Keratinocyte (primary cell): Measurements from ENCODE around the gene TEX29. TPM values are rescaled to one million over a fixed set of nuclear protein-coding genes. Genes with fewer than 3 reads are reported as not detected.

ENCODE experiments used
- DNase-seq: peaks from one replicate; pipeline ENCODE4 v3.0.0-alpha.2; 2011; ENCODE audit warnings: low read depth, missing footprints, low spot score
- FAIRE-seq: peaks from 2 replicates; lab custom pipeline; 2011; peaks lifted over from hg19 to GRCh38; lab: Jason Lieb, UNC
- H2AFZ ChIP-seq: 2 replicates; pipeline ENCODE4 v1.6.0; 2012; ENCODE audit warnings: low read length, control low read depth, inconsistent platforms; ENCODE audit not compliant: control insufficient read depth
- H3K27ac ChIP-seq: 2 replicates; pipeline ENCODE4 v1.5.1; 2011; ENCODE audit warnings: low read length; ENCODE audit not compliant: control insufficient read depth, insufficient read depth
- H3K27me3 ChIP-seq: 3 replicates; pipeline ENCODE4 v1.6.0; 2011; ENCODE audit warnings: low read length; ENCODE audit not compliant: control insufficient read depth, insufficient read depth; ENCODE audit errors: extremely low read depth
- H3K36me3 ChIP-seq, 2 experiments: 2 replicates in 1 of 2; 3 replicates in 1 of 2; pipeline ENCODE4 v1.5.1; 2011; ENCODE audit warnings: low read length in 2 of 2, mild to moderate bottlenecking in 1 of 2; ENCODE audit not compliant: control insufficient read depth in 2 of 2, insufficient read depth in 2 of 2; ENCODE audit errors: extremely low read depth in 1 of 2
- H3K4me1 ChIP-seq: 3 replicates; pipeline ENCODE4 v1.5.1; 2011; ENCODE audit warnings: low read length; ENCODE audit not compliant: control insufficient read depth, insufficient read depth; ENCODE audit errors: extremely low read depth
- H3K4me2 ChIP-seq: 3 replicates; pipeline ENCODE4 v1.6.0; 2011; ENCODE audit warnings: low read depth, low read length; ENCODE audit not compliant: control insufficient read depth, insufficient read depth; ENCODE audit errors: extremely low read depth
- H3K4me3 ChIP-seq, 3 experiments: fragments of 200-600 bp in 1 of 3; sonication (generic) in 1 of 3; 2 replicates in 2 of 3; 3 replicates in 1 of 3; pipeline ENCODE4 v1.5.1; 2011 to 2016; ENCODE audit warnings: low read length in 3 of 3, mild to moderate bottlenecking in 3 of 3, control low read depth in 2 of 3, inconsistent platforms in 1 of 3, low read depth in 1 of 3, mixed read lengths in 1 of 3, mixed run types in 1 of 3, moderate library complexity in 1 of 3; ENCODE audit not compliant: control insufficient read depth in 2 of 3, insufficient read depth in 2 of 3; ENCODE audit errors: extremely low read depth in 1 of 3
- H3K79me2 ChIP-seq: 2 replicates; pipeline ENCODE4 v1.6.0; 2012; ENCODE audit warnings: low read length; ENCODE audit not compliant: control insufficient read depth, insufficient read depth
- H3K9ac ChIP-seq: 3 replicates; pipeline ENCODE4 v1.6.0; 2011; ENCODE audit warnings: low read length; ENCODE audit not compliant: control insufficient read depth, insufficient read depth; ENCODE audit errors: extremely low read depth
- H3K9me1 ChIP-seq: 3 replicates; pipeline ENCODE4 v1.6.0; 2011; ENCODE audit warnings: low read length; ENCODE audit not compliant: control insufficient read depth, insufficient read depth; ENCODE audit errors: extremely low read depth
- H3K9me3 ChIP-seq: 2 replicates; pipeline ENCODE4 v1.5.1; 2012; ENCODE audit warnings: low read depth, low read length; ENCODE audit not compliant: control insufficient read depth
- H4K20me1 ChIP-seq: 3 replicates; pipeline ENCODE4 v1.6.0; 2011; ENCODE audit warnings: low read length; ENCODE audit not compliant: control insufficient read depth, insufficient read depth; ENCODE audit errors: extremely low read depth
- EZH2 ChIP-seq: IDR thresholded peaks from one replicate; pipeline ENCODE4 v1.6.1; 2012; ENCODE audit warnings: inconsistent platforms, mild to moderate bottlenecking, low read length, moderate library complexity
- dilution Hi-C: fragments of 300-500 bp; cut with MboI; formaldehyde crosslinking; loops from one replicate; pipeline ENCODE4 v1.7.0; 2020; ENCODE audit warnings: low sequenced_read_pairs; ENCODE audit not compliant: extremely low pct_ligation_motif_present
- polyA plus RNA-seq, 5 experiments: library from polyadenylated mRNA; depleted of rRNA in 3 of 5; stranded (reverse) in 3 of 5; stranded (forward) in 1 of 5; unstranded in 1 of 5; fragments of >200 nt; gene quantifications; 1 replicate in 1 of 5; 2 replicates in 3 of 5; 3 replicates in 1 of 5; pipeline versions ENCODE4 v1.2.1 to v1.2.3, GENCODE V29; 2011 to 2012; ENCODE audit warnings: missing spikeins in 2 of 5, low read depth in 1 of 5, low replicate concordance in 1 of 5
- TF ChIP-seq, protein P1 (sequence below), 3 experiments: IDR thresholded peaks in 1 of 3; conservative IDR thresholded peaks in 1 of 3; optimal IDR thresholded peaks in 1 of 3; 2 replicates in 2 of 3; 3 replicates in 1 of 3; pipeline versions ENCODE3 to v1.5.1; 2011; ENCODE audit warnings: low read length in 3 of 3, mild to moderate bottlenecking in 3 of 3, moderate library complexity in 2 of 3, control low read depth in 1 of 3, inconsistent platforms in 1 of 3; ENCODE audit not compliant: insufficient read depth in 2 of 3; ENCODE audit errors: extremely low read depth in 1 of 3

The TEX29 gene
- polyA plus RNA-seq, 1 donor (not counting 4 experiments of a cell fraction or from before 2014, with no cell fraction given) = 0.18 TPM

DNA sequence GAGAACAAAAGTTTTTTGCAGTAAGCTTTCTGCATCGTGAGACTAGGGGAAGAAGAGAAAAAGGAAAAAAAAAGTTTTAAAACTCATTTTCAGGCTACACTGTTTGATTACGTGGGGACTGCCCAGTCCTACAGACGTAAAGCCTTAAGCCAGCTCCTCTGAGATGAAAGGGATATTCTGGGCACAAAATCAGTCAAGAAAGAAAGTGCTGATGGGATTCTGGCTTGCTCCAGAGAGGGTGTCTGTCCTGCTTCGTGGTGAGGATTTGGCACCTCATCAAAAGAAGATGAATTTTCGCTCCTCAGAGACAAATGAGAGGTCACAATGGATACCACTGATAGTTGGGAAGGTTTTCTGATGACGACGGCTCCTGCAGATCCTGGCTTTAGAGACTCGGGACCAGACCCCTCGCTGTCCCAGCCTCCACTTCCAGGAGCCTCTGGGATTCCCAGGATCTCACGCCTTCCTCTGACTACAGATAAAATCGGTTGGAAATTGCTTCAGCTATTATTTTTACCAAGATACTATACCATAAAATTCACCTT, 9.7 kb downstream of the TEX29 start:
- dilution Hi-C loops = no loop called here
- Histone ChIP-seq H3K36me3 (no peaks in the 10 kb centered on the region), H3K4me2 (no peak overlapping the region), H3K27ac (no peak overlapping the region), H3K4me1 (no peaks in the 10 kb centered on the region), H3K9me3 (no peaks in the 10 kb centered on the region), H4K20me1 (no peaks in the 10 kb centered on the region), H3K27me3 (no peaks in the 10 kb centered on the region), H3K9ac (no peak overlapping the region), H2AFZ (no peak overlapping the region), H3K4me3 (no peak overlapping the region), H3K79me2 (no peaks in the 10 kb centered on the region), H3K9me1 (no peaks in the 10 kb centered on the region)
- no peak for TF ChIP-seq EZH2
- TF ChIP-seq, protein P1, sequence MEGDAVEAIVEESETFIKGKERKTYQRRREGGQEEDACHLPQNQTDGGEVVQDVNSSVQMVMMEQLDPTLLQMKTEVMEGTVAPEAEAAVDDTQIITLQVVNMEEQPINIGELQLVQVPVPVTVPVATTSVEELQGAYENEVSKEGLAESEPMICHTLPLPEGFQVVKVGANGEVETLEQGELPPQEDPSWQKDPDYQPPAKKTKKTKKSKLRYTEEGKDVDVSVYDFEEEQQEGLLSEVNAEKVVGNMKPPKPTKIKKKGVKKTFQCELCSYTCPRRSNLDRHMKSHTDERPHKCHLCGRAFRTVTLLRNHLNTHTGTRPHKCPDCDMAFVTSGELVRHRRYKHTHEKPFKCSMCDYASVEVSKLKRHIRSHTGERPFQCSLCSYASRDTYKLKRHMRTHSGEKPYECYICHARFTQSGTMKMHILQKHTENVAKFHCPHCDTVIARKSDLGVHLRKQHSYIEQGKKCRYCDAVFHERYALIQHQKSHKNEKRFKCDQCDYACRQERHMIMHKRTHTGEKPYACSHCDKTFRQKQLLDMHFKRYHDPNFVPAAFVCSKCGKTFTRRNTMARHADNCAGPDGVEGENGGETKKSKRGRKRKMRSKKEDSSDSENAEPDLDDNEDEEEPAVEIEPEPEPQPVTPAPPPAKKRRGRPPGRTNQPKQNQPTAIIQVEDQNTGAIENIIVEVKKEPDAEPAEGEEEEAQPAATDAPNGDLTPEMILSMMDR (optimal IDR thresholded peaks at IDR 0.05 in 1 of 3, IDR thresholded peaks at IDR 0.05 in 1 of 3, conservative IDR thresholded peaks at IDR 0.05 in 1 of 3; ENCODE audit: extremely low read depth in 1 of 3, insufficient read depth in 2 of 3, low read length in 3 of 3) = no peak
- FAIRE-seq (no peak), DNase-seq (no peak)

DNA sequence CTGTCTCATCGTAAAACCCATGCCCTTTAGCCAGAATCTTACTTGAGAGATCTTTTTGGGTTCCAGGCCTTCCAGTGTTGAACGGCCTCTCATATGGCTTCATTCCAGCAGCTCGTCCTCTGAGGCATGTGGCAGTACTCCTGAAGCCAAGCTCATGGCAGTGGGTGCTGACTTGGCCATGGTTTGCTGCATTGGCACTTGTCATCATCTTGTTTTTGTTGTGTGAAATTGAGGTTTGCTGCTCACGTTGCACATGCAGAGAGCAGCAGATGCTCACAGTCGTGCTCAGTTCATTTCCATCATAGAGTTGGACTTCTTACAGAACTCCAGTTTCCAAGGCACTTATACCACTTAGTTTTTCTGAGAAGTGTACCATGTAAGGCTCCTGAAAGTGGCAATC, 14.9 kb downstream of the TEX29 start:
- H3K4me1 ChIP-seq = no peaks in the 10 kb centered on the region
- no peaks in the 10 kb centered on the region for H3K79me2 ChIP-seq
- no peaks in the 10 kb centered on the region for H3K9me1 ChIP-seq
- no peak overlapping the region for H2AFZ ChIP-seq
- H3K9ac ChIP-seq = no peak overlapping the region
- no peaks in the 10 kb centered on the region for H4K20me1 ChIP-seq
- DNase-seq = no peak
- H3K4me3 ChIP-seq = no peak overlapping the region
- H3K27me3 ChIP-seq = no peaks in the 10 kb centered on the region
- H3K4me2 ChIP-seq = no peak overlapping the region
- no peaks in the 10 kb centered on the region for H3K36me3 ChIP-seq
- no peak for FAIRE-seq
- H3K9me3 ChIP-seq = peaks cover 3% of the 10 kb centered on the region
- dilution Hi-C loops = no loop called here
- TF ChIP-seq, protein P1 (optimal IDR thresholded peaks at IDR 0.05 in 1 of 3, IDR thresholded peaks at IDR 0.05 in 1 of 3, conservative IDR thresholded peaks at IDR 0.05 in 1 of 3; ENCODE audit: extremely low read depth in 1 of 3, insufficient read depth in 2 of 3, low read length in 3 of 3) = no peak
- TF ChIP-seq EZH2 = no peak
- no peak overlapping the region for H3K27ac ChIP-seq
